CD4-positive, alpha-beta T cell (primary cell): ENCODE measurements around the gene PABPN1. TPM values are rescaled to one million over a fixed set of nuclear protein-coding genes. Genes with fewer than 3 reads are reported as not detected.

ENCODE experiments used
- ATAC-seq: fragments of 200-7000 bp; cut with Tn5 transposase; one replicate; pipeline ENCODE4 v1.10.0; 2022; ENCODE audit warnings: mild to moderate bottlenecking; ENCODE audit not compliant: poor library complexity
- CTCF ChIA-PET: fragments of 350-600 bp; sonication (Branson Sonifier 250); formaldehyde crosslinking; loops from one replicate; lab custom pipeline; 2021; ENCODE audit warnings: antibody characterized with exemption, inconsistent platforms; lab: Charles Lee
- POLR2A ChIA-PET: fragments of 350-600 bp; sonication (Branson Sonifier 250); formaldehyde crosslinking; loops from one replicate; lab custom pipeline; 2021; ENCODE audit warnings: antibody characterized with exemption, inconsistent platforms; lab: Charles Lee
- DNase-seq, 14 experiments: peaks; one replicate each; pipeline ENCODE4 v3.0.0-alpha.2; 2013 to 2020; ENCODE audit warnings: mixed read lengths in 2 of 14
- H3K27ac ChIP-seq, 2 donors: one replicate each; pipeline versions ENCODE4 v1.5.1 to v1.7.0; 2013; ENCODE audit warnings: low read length in 2 of 2, low read depth in 1 of 2, mild to moderate bottlenecking in 1 of 2
- H3K27me3 ChIP-seq, 2 experiments: 1 replicate in 1 of 2; 2 replicates in 1 of 2; pipeline versions ENCODE4 v1.6.1 to v1.7.0; 2013; ENCODE audit warnings: low read length in 2 of 2, control low read depth in 1 of 2, mild to moderate bottlenecking in 1 of 2, moderate library complexity in 1 of 2; ENCODE audit not compliant: insufficient read depth in 2 of 2, control insufficient read depth in 1 of 2
- H3K36me3 ChIP-seq: one replicate; pipeline ENCODE4 v1.6.1; 2013; ENCODE audit warnings: low read length, control low read depth; ENCODE audit not compliant: insufficient read depth
- H3K4me1 ChIP-seq: one replicate; pipeline ENCODE4 v1.6.1; 2013; ENCODE audit warnings: low read length, control low read depth; ENCODE audit not compliant: insufficient read depth
- H3K4me3 ChIP-seq: one replicate; pipeline ENCODE4 v1.5.1; 2013; ENCODE audit warnings: mild to moderate bottlenecking, low read length, moderate library complexity
- H3K9me3 ChIP-seq, 2 experiments: 1 replicate in 1 of 2; 2 replicates in 1 of 2; pipeline versions ENCODE4 v1.6.1 to v1.7.0; 2013; ENCODE audit warnings: low read length in 2 of 2, mild to moderate bottlenecking in 2 of 2, control low read depth in 1 of 2, moderate library complexity in 1 of 2; ENCODE audit not compliant: control insufficient read depth in 1 of 2, insufficient read depth in 1 of 2
- H3K27ac Mint-ChIP-seq: one replicate; pipeline ENCODE4 v1.8.0; 2020; ENCODE audit warnings: mixed read lengths
- H3K27me3 Mint-ChIP-seq: one replicate; pipeline ENCODE4 v1.8.0; 2021; ENCODE audit warnings: mixed read lengths
- H3K36me3 Mint-ChIP-seq: one replicate; pipeline ENCODE4 v1.8.0; 2021; ENCODE audit warnings: low read depth, mixed read lengths
- H3K4me1 Mint-ChIP-seq: one replicate; pipeline ENCODE4 v1.8.0; 2021; ENCODE audit warnings: low read depth, mixed read lengths
- H3K4me3 Mint-ChIP-seq: one replicate; pipeline ENCODE4 v1.8.0; 2020; ENCODE audit warnings: mild to moderate bottlenecking, mixed read lengths
- H3K9me3 Mint-ChIP-seq: one replicate; pipeline ENCODE4 v1.8.0; 2020; ENCODE audit warnings: mixed read lengths
- CTCF ChIP-seq: fragments of 200-600 bp; IDR thresholded peaks from one replicate; pipeline ENCODE4 v1.8.0; 2022; ENCODE audit warnings: antibody characterized with exemption, mild to moderate bottlenecking
- intact Hi-C, 2 experiments: fragments of 100-400 bp; cut with DNase I in 1 of 2; cut with micrococcal nuclease in 1 of 2; formaldehyde crosslinking; loops; one replicate each; pipeline versions ENCODE4 v1.15.1 to v1.9.0; 2023 to 2025; cut with DNase I, micrococcal nuclease
- total RNA-seq, 174 experiments: library from RNA in 2 of 174; stranded (reverse) in 2 of 174; gene quantifications; one replicate each; pipeline ENCODE4 v1.2.3 and lab custom pipeline; 2021 to 2026

Gene PABPN1
- total RNA-seq, 2 experiments from 2014 or later = 188 to 195 TPM

DNA sequence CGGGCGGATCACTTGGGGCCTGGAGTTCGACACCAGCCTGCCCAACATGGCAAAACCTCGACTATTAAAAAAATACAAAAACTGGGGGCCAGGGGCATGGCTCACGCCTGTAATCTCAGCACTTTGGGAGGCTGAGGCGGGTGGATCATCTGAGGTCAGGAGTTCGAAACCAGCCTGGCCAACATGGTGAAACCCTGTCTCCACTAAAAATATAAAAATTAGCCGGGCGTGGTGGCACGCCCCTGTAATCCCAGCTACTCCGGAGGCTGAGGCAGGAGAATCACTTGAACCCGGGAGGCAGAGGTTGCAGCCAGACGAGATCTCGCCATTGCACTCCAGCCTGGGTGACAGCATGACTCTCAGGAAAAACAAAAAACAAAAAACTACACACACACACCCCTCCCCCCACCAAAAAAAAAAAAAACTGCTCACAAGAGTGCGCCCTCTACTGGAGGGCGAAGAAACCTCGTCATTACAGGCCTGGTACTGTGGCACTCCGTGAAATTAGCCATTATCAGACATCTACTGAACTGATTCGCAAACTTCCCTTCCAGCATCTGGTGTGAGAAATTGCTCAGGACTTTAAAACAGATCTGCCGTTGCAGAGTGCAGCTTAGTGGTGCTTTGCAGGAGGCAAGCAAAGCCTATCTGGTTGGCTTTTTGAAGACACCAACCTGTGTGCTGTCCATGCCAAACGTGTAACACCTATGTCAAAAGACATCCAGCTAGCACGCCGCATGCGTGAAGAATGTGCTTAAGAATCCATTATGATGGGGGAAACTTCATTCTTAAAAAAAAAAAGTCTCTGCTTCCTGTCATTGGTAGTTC, 26.3 kb upstream of the PABPN1 start:
- H3K4me1 ChIP-seq = peaks cover 13% of the 10 kb centered on the region
- TF ChIP-seq CTCF = peak; percentile 86
- peak; percentile 28 to 87 (median 48) for DNase-seq
- no peaks in the 10 kb centered on the region for H3K9me3 ChIP-seq
- no peak overlapping the region for H3K27ac ChIP-seq
- H3K27me3 ChIP-seq = no peaks in the 10 kb centered on the region
- ChIA-PET CTCF (interaction anchor here (1.0 to 2.1 kb wide), 7 partner anchors 9 to 30 kb away, joined by 3 to 23 read pairs (median 4); partner anchors contain the start of genes HOMEZ and PABPN1), POLR2A (interaction anchor here (0.7 to 2.8 kb wide), 5 partner anchors 8 to 288 kb away, joined by 3 to 17 read pairs (median 3); partner anchors contain the start of genes HOMEZ and PABPN1)
- ATAC-seq = peak; percentile 88
- no peak overlapping the region for H3K4me3 ChIP-seq
- Mint-ChIP-seq H3K4me1 (peaks cover 28% of the 10 kb centered on the region), H3K9me3 (no peaks in the 10 kb centered on the region), H3K36me3 (peaks cover 22% of the 10 kb centered on the region), H3K27ac (peak overlapping the region; percentile 37), H3K4me3 (peak overlapping the region; percentile 27), H3K27me3 (no peaks in the 10 kb centered on the region)
- intact Hi-C loops = loop anchor here (1.0 to 10.0 kb wide), 5 partner anchors 9 to 370 kb away; partner anchors contain the start of genes HOMEZ (in 1 of the 2) and PRMT5 (in 1 of the 2)
- peaks cover 14% of the 10 kb centered on the region for H3K36me3 ChIP-seq

DNA sequence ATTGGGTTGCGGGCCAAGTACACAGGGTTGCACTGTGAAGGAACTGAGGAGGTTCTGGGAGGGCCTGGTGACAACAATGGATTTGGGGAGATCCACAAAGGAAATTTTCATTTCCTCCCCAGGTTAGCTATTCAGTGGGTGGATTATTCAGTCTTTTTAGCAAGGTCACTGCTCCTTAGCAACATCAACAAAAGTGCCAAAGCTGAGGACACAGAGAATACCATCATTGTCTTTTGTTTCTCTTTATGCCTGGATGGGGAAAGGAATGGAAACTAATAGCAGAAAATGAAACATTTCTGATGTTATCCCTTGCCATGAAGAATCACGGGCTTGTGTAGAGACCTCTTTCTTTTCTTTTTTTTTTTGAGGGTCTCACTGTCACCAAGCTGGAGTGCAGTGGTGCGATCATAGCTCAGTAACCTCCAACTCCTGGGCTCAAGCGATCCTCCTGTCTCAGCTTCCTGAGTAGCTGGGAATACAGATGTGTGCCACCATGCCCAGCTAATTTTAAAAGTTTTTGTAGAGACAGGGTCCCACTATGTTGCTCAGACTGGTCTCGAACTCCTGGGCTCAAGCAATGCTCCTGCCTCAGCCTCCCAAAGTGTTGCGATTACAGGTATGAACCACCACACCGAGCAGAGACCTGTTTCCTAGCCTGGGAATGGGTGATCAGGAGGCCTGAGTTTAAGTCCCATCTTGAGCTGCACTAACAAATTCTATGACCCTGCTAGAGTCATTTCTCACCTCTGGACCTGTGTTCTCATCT, 25.1 kb upstream of the PABPN1 start:
- Histone ChIP-seq H3K4me1 (peaks cover 24% of the 10 kb centered on the region), H3K9me3 (no peaks in the 10 kb centered on the region), H3K27me3 (no peaks in the 10 kb centered on the region), H3K4me3 (no peak overlapping the region), H3K27ac (no peak overlapping the region), H3K36me3 (peaks cover 14% of the 10 kb centered on the region)
- ChIA-PET CTCF (interaction anchor here (1.3 to 2.1 kb wide), 3 partner anchors 10 to 31 kb away, joined by 4 to 23 read pairs (median 5); partner anchors contain the start of genes HOMEZ and PABPN1), POLR2A (interaction anchor here (0.7 to 2.8 kb wide), 2 partner anchors 10 to 25 kb away, joined by 3 to 11 read pairs; partner anchors contain the start of genes HOMEZ and PABPN1)
- H3K27me3 Mint-ChIP-seq = no peaks in the 10 kb centered on the region
- intact Hi-C loops = loop anchor here in 1 of 2 experiments (5.0 to 10.0 kb wide), 3 partner anchors 174 to 371 kb away; partner anchors contain the start of gene PRMT5
- H3K9me3 Mint-ChIP-seq = no peaks in the 10 kb centered on the region
- H3K36me3 Mint-ChIP-seq = peaks cover 22% of the 10 kb centered on the region
- no peak for DNase-seq
- peaks cover 40% of the 10 kb centered on the region for H3K4me1 Mint-ChIP-seq
- TF ChIP-seq CTCF = no peak
- no peak overlapping the region for H3K4me3 Mint-ChIP-seq
- H3K27ac Mint-ChIP-seq = peak overlapping the region; percentile 37
- ATAC-seq = no peak

DNA sequence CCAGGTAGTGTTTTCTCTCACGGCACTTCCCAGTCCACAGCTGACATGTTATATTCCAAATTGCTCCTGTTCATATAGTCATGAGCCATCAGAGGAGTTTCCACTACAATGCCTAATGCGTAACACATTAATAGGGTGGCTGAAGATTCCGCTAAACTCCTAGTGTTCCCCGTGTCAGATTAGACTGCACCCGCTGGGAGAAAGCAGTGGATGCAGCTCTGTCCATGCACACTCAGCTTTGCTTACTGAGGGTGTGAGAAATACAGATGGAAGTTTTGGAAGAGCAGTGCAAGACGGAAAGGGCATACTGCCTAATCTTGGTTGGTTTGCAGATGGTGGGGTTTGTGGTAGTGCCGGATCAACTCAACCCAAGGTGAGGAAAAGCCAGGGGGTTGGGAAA, 24.2 kb upstream of the PABPN1 start:
- H3K4me1 ChIP-seq = peaks cover 29% of the 10 kb centered on the region
- intact Hi-C loops = loop anchor here in 1 of 2 experiments (5.0 to 10.0 kb wide), 3 partner anchors 175 to 372 kb away; partner anchors contain the start of gene PRMT5
- no peaks in the 10 kb centered on the region for H3K27me3 ChIP-seq
- H3K4me3 ChIP-seq = no peak overlapping the region
- CTCF ChIA-PET = interaction anchor here (1.2 to 1.3 kb wide), 2 partner anchors 12 to 25 kb away, joined by 3 to 5 read pairs; partner anchors contain the start of genes HOMEZ and PABPN1
- Mint-ChIP-seq H3K4me3 (no peak overlapping the region), H3K9me3 (no peaks in the 10 kb centered on the region), H3K27me3 (no peaks in the 10 kb centered on the region), H3K4me1 (peaks cover 43% of the 10 kb centered on the region), H3K36me3 (peaks cover 22% of the 10 kb centered on the region), H3K27ac (peak overlapping the region; percentile 30)
- H3K36me3 ChIP-seq = peaks cover 14% of the 10 kb centered on the region
- no peak for TF ChIP-seq CTCF
- H3K27ac ChIP-seq = no peak overlapping the region
- POLR2A ChIA-PET = interaction anchor here (0.7 to 1.4 kb wide), 2 partner anchors 24 to 25 kb away, joined by 3 to 4 read pairs; partner anchors contain the start of gene PABPN1
- DNase-seq (no peak), ATAC-seq (no peak)
- H3K9me3 ChIP-seq = no peaks in the 10 kb centered on the region
